A673 (cell line): Measurements from ENCODE around the gene YRDC.

Experiments used
- EZH2 ChIP-seq: fragments of 200-600 bp; sonication (generic); IDR thresholded peaks from 2 replicates; pipeline ENCODE4 v1.6.1; 2017; ENCODE audit warnings: borderline replicate concordance, low read depth, mild to moderate bottlenecking, mixed read lengths, antibody characterized with exemption, low read length; ENCODE audit not compliant: poor library complexity, severe bottlenecking
- TF ChIP-seq, protein P1 (sequence below): fragments of 300-800, 200-600 bp; sonication (generic); conservative IDR thresholded peaks from 2 replicates; pipeline ENCODE4 v1.5.1; 2017; ENCODE audit warnings: low read depth, mild to moderate bottlenecking, antibody characterized with exemption, low read length, moderate library complexity, mixed read lengths

GRCh38 chr1:37764414-37764825 lies 43.6 kb downstream of the YRDC start:
- TF ChIP-seq, protein P1, sequence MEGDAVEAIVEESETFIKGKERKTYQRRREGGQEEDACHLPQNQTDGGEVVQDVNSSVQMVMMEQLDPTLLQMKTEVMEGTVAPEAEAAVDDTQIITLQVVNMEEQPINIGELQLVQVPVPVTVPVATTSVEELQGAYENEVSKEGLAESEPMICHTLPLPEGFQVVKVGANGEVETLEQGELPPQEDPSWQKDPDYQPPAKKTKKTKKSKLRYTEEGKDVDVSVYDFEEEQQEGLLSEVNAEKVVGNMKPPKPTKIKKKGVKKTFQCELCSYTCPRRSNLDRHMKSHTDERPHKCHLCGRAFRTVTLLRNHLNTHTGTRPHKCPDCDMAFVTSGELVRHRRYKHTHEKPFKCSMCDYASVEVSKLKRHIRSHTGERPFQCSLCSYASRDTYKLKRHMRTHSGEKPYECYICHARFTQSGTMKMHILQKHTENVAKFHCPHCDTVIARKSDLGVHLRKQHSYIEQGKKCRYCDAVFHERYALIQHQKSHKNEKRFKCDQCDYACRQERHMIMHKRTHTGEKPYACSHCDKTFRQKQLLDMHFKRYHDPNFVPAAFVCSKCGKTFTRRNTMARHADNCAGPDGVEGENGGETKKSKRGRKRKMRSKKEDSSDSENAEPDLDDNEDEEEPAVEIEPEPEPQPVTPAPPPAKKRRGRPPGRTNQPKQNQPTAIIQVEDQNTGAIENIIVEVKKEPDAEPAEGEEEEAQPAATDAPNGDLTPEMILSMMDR, result no peak
- no peak for TF ChIP-seq EZH2
